ENCODE measurements around the gene HIPK3. TPM values are rescaled to one million over a fixed set of nuclear protein-coding genes. Genes with fewer than 3 reads are reported as not detected.

Gene HIPK3
- total and polyA plus RNA-seq, 10 of the 15 experiments (the other 5 are each of a cell fraction or from before 2014, with no cell fraction given): 3.4 to 26.5 (median 13.6) TPM

GRCh38 chr11:33379947-33380346 lies 122.8 kb downstream of the HIPK3 start:
- H3K4me2 ChIP-seq (ENCODE audit: control insufficient read depth, insufficient read depth): peak overlapping the region; percentile 34
- TF ChIP-seq IKZF2 (IDR thresholded peaks at IDR 0.05) (peak; percentile 25 to 40; a peak in 2 of 4 replicates), CUX1 (IDR thresholded peaks at IDR 0.05; ENCODE audit: insufficient replicate concordance, low read depth, low read length) (no peak), BHLHE40 (IDR thresholded peaks at IDR 0.05; ENCODE audit: borderline replicate concordance in 1 of 2, low read depth in 2 of 2, low read length in 1 of 2) (peak in 1 of 2 experiments; percentile 20; a peak in 1 of 4 replicates), DPF2 (IDR thresholded peaks at IDR 0.05) (0 out of 2 replicates have a peak, but pooled peaks have one; percentile 22), KLF5 (IDR thresholded peaks at IDR 0.05; ENCODE audit: partially characterized antibody) (no peak), PAX8 (IDR thresholded peaks at IDR 0.05) (no peak), CEBPB (IDR thresholded peaks at IDR 0.05; ENCODE audit: borderline replicate concordance in 1 of 2, low read depth in 2 of 2, low read length in 2 of 2) (no peak), HDGF (IDR thresholded peaks at IDR 0.05) (peak; percentile 43; the same call in 1 of the 2 replicates), RUNX3 (IDR thresholded peaks at IDR 0.05; ENCODE audit: low read length) (peak; percentile 72), CHD1 (IDR thresholded peaks at IDR 0.05; ENCODE audit: low read depth, low read length) (no peak), ELK1 (IDR thresholded peaks at IDR 0.05; ENCODE audit: low read depth, low read length) (no peak), IKZF1 (conservative IDR thresholded peaks at IDR 0.05) (peak; percentile 22; the same call in 1 of the 2 replicates), MTA2 (IDR thresholded peaks at IDR 0.05; ENCODE audit: low read depth) (0 out of 2 replicates have a peak, but pooled peaks have one; percentile 29)
- ChIA-PET RAD21 (ENCODE audit: unreplicated experiment) (interaction anchor here (0.6 to 2.2 kb wide), 4 partner anchors 9 to 26 kb away, joined by 3 to 13 read pairs (median 3); no protein-coding TSS in a partner anchor), SMC1A (ENCODE audit: uncharacterized antibody, unreplicated experiment) (interaction anchor here (0.7 to 1.9 kb wide), 9 partner anchors 9 to 363 kb away, joined by 3 to 7 read pairs (median 3); no protein-coding TSS in a partner anchor), POLR2A (no interaction called here), CTCF (interaction anchor here (0.8 to 1.0 kb wide), 2 partner anchors 13 to 362 kb away, joined by 4 read pairs; no protein-coding TSS in a partner anchor)
- in situ Hi-C loops (cut with MboI): no loop called here
- ATAC-seq (peak; percentile 86), DNase-seq (ENCODE audit: low read depth, low spot score) (no peak), FAIRE-seq (no peak)
- no peaks in the 10 kb centered on the region for H4K20me1 ChIP-seq (ENCODE audit: control insufficient read depth, insufficient read depth)
- H3K79me2 ChIP-seq (ENCODE audit: control insufficient read depth, insufficient read depth, low read length): no peaks in the 10 kb centered on the region; the same call in 1 of the 2 replicates
- H3K9me3 ChIP-seq (replicated peaks; ENCODE audit: control insufficient read depth, insufficient read depth, low read length): no peaks in the 10 kb centered on the region; the same call in 2 of the 3 replicates
- no peak overlapping the region for H3K27ac ChIP-seq (ENCODE audit: control insufficient read depth, insufficient read depth)
- no peaks in the 10 kb centered on the region for H3K36me3 ChIP-seq (ENCODE audit: control insufficient read depth in 2 of 2, insufficient read depth in 2 of 2, low read length in 1 of 2)
- H3K9ac ChIP-seq (ENCODE audit: control insufficient read depth, insufficient read depth, low read length): no peak overlapping the region
- no peaks in the 10 kb centered on the region; a peak in 2 of 4 replicates for H3K27me3 ChIP-seq (replicated peaks in 1 of 2; ENCODE audit: control insufficient read depth in 2 of 2, insufficient read depth in 2 of 2, low read length in 1 of 2)
- H3K4me3 ChIP-seq: no peak overlapping the region
- H3K4me1 ChIP-seq (ENCODE audit: control insufficient read depth, insufficient read depth, low read length): peaks cover 26% of the 10 kb centered on the region
- BruUV-seq (replicated peaks): no TSS peak
- intact Hi-C loops (cut with micrococcal nuclease; ENCODE audit: unreplicated experiment): loop anchor here (5.0 to 10.0 kb wide), 2 partner anchors 147 to 675 kb away; partner anchors contain the start of gene CAPRIN1
- peak overlapping the region; percentile 39; the same call in 1 of the 2 replicates for H2AFZ ChIP-seq (ENCODE audit: control insufficient read depth, low read depth, low read length)
- 0% methylated on average over 3 of the region's 3 CpGs for WGBS (ENCODE audit: insufficient coverage, insufficient replicate concordance, low lambda C conversion rate, missing lambda C conversion rate)
